SK-N-MC (cell line): ENCODE measurements around the gene LRRC4C.

Experiments
- EZH2 ChIP-seq: fragments of 200-600 bp; sonication (generic); IDR thresholded peaks from one replicate; pipeline ENCODE4 v1.6.1; 2017; ENCODE audit warnings: antibody characterized with exemption
- FOXP2 ChIP-seq: optimal IDR thresholded peaks from 2 replicates; pipeline ENCODE3; 2011; ENCODE audit warnings: mild to moderate bottlenecking, moderate library complexity; ENCODE audit not compliant: insufficient read depth; ENCODE audit errors: extremely low read length, control extremely low read depth
- POLR2AphosphoS5 ChIP-seq: IDR thresholded peaks from 2 replicates; pipeline ENCODE4 v1.6.1; 2012; ENCODE audit warnings: mild to moderate bottlenecking, low read depth, low read length, borderline replicate concordance

DNA sequence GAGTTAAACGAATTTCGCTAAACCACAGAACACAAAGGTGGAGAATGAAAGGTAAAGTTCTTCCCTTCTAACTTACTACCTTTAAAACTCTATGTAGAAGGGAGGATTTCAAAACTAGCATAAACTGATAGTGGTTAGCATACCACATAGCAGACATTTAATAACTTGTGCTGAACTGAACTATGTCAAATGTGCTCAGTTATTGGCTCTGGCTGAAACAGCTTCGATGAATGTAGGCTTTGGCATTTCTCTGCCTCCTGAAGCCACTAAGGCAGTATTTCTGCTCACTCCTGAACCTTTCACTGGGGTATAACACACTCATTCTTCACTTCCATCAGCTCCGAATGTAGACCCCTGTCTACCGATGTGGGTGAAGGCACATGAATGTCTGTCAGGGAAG is 1188.1 kb downstream of the LRRC4C start:
- no peak for TF ChIP-seq EZH2
- TF ChIP-seq POLR2AphosphoS5: no peak
- no peak for TF ChIP-seq FOXP2
